H1 (cell line): ENCODE results near the gene TMEM244.

ENCODE experiments used
- HDAC2 ChIP-seq, 2 experiments: fragments of 300-600 bp in 1 of 2; sonication (generic) in 1 of 2; IDR thresholded peaks; 2 replicates each; pipeline ENCODE4 v1.6.1; 2011 to 2012; ENCODE audit warnings: low read depth in 2 of 2, low read length in 2 of 2, mild to moderate bottlenecking in 2 of 2, moderate library complexity in 2 of 2, borderline replicate concordance in 1 of 2, inconsistent platforms in 1 of 2
- KDM5A ChIP-seq: fragments of 200-600 bp; IDR thresholded peaks from 2 replicates; pipeline ENCODE4 v1.7.1; 2012; ENCODE audit warnings: mild to moderate bottlenecking, low read length, inconsistent platforms, mixed read lengths
- TCF12 ChIP-seq: IDR thresholded peaks from 2 replicates; pipeline ENCODE4 v1.6.1; 2011; ENCODE audit warnings: low read depth, mild to moderate bottlenecking, low read length

GRCh38 chr6:129908858-129909257 is 47.7 kb upstream of the TMEM244 start:
- TF ChIP-seq KDM5A: no peak
- no peak for TF ChIP-seq HDAC2 (IDR thresholded peaks at IDR 0.05; ENCODE audit: borderline replicate concordance in 1 of 2, low read depth in 2 of 2, low read length in 2 of 2)
- no peak for TF ChIP-seq TCF12
